SH-SY5Y (cell line): Measurements from ENCODE around the gene CHURC1.

ENCODE experiments used
- GATA2 ChIP-seq: IDR thresholded peaks from 2 replicates; pipeline ENCODE4 v1.6.1; 2011; ENCODE audit warnings: mild to moderate bottlenecking, low read depth, low read length
- GATA3 ChIP-seq: IDR thresholded peaks from 2 replicates; pipeline ENCODE4 v1.6.1; 2011; ENCODE audit warnings: low read depth, mild to moderate bottlenecking, low read length, moderate library complexity

DNA sequence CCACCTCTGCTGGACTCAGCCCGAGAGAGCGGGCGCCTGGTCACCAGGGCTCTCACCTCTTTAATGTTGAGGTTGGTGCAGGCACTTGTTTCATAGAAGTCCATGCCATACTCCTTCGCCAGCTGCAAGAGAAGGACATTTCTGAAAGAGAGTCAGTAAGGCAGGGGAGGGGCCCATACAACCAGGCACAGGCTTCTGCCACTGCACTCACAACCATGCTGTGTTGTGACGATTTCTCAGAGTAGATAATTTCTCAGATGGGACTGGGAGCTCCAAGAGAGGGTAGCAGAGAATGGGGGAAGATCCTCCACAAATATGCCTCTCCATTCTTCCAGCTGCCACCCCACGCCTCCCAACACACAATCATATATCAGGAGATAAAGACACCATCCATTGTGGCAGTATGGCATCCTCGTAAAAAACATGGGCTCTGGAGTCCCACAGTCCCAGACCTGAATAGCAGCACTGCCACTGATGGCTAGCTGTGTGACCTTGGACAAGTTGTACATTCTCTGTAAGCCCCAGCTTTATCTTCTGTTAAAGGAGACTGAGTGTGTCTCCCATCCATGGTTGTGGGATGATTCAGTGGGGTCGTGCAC lies 34.5 kb downstream of the CHURC1 start:
- TF ChIP-seq GATA2: no peak
- TF ChIP-seq GATA3: no peak
